Retinal pigment epithelial cell (primary cell): ENCODE measurements around the gene ACSF3.

Experiments
- DNase-seq: peaks from one replicate; pipeline ENCODE4 v3.0.0-alpha.2; 2010; ENCODE audit warnings: low read depth
- H3K4me3 ChIP-seq: 2 replicates; pipeline ENCODE4 v1.5.1; 2011; ENCODE audit warnings: mild to moderate bottlenecking, low read length, control low read depth, moderate library complexity
- TF ChIP-seq, protein P1 (sequence below): conservative IDR thresholded peaks from 2 replicates; pipeline ENCODE4 v1.5.1; 2011; ENCODE audit warnings: low read depth, low read length, control low read depth, inconsistent platforms

The ACSF3 gene

GRCh38 chr16:89052191-89052889, 41.3 kb upstream of the ACSF3 start:
- no peak for DNase-seq
- no peak overlapping the region for H3K4me3 ChIP-seq
- TF ChIP-seq, protein P1, sequence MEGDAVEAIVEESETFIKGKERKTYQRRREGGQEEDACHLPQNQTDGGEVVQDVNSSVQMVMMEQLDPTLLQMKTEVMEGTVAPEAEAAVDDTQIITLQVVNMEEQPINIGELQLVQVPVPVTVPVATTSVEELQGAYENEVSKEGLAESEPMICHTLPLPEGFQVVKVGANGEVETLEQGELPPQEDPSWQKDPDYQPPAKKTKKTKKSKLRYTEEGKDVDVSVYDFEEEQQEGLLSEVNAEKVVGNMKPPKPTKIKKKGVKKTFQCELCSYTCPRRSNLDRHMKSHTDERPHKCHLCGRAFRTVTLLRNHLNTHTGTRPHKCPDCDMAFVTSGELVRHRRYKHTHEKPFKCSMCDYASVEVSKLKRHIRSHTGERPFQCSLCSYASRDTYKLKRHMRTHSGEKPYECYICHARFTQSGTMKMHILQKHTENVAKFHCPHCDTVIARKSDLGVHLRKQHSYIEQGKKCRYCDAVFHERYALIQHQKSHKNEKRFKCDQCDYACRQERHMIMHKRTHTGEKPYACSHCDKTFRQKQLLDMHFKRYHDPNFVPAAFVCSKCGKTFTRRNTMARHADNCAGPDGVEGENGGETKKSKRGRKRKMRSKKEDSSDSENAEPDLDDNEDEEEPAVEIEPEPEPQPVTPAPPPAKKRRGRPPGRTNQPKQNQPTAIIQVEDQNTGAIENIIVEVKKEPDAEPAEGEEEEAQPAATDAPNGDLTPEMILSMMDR: no peak

DNA sequence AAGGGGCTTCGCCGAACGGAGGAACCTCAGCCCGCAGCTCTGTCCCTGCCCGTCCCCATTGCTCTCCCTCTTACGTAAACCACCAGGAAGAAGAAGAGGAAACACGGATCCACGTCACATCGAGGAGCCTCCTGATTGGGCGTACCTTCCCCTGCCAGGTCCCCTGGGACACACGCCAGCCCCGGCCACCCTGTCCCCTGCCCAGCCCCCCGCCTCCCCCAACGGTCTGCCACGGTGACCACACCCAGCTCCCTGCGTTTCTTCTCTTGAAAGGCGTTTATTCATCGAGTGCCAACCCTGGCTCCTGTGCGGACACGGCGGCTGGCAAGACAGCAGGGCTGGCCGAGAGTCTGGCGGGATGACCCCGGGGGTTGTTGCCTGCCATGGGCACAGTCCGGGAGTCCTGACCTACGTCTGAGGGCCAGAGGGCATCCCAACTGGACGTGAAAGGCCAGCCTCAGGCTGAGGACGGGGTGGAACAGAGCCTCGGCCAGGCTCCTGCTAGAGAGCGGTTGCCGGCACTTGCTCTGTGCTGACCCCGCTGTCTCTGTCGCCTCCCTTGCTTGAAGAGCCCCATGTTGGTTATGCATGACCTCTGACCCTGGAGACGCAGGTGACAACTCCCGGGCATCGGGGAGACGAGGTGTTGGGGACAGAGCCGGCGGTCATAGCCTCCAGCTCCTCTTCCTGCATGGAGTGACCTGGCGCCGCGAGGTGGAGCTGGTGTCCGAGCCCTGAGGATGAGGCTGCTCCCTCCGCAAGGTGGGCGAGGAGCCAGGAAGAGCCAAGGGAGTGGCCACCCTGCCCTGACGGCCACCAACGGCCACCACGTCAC, 40.5 kb upstream of the ACSF3 start:
- H3K4me3 ChIP-seq: no peak overlapping the region
- no peak for DNase-seq
- TF ChIP-seq, protein P1: no peak

DNA sequence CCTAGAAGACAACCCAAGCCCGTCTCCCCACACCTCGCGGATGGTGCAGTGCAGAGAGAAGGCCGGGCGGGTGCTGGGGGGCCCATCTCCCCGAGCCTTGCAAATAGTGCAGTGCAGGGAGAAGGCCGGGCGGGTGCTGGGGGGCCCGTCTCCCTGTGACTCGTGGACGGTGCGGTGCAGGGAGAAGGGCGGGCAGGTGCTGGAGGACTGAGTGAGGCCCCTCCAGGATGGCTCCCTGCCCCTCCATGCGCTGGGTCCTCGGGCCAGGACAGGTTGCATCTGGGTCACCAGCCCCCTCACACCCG, 40.0 kb upstream of the ACSF3 start:
- DNase-seq: no peak
- TF ChIP-seq, protein P1: no peak
- H3K4me3 ChIP-seq: no peak overlapping the region

DNA sequence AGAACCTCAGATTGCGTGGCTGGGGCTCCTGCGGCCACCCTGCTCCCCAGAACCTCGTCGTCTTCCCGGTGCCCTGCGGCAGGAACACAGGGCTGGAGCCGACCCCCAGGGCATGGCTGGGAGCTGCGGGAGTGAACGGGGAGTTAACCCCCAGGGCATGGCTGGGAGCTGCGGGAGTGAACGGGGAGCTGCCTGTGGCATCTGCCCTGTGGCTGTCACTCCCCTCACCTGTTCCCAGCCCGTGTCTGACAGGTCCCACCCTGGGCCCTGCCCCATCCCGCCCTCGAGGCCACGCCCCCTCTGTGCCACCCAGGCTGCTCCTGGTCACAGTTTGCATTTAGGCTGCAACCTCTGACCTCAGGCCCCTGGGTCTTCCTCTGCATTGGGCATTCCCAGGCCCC, 39.4 kb upstream of the ACSF3 start:
- TF ChIP-seq, protein P1: no peak
- no peak for DNase-seq
- no peak overlapping the region for H3K4me3 ChIP-seq

- DNase-seq: no peak
- H3K4me3 ChIP-seq: no peak overlapping the region
- TF ChIP-seq, protein P1: no peak
Measured at GRCh38 chr16:89054714-89055113, 38.9 kb upstream of the ACSF3 start.

- TF ChIP-seq, protein P1: no peak
- H3K4me3 ChIP-seq: no peak overlapping the region
- no peak for DNase-seq
Measured at GRCh38 chr16:89055313-89055712, 38.3 kb upstream of the ACSF3 start.
